ENCODE measurements around the gene SDS.
"Not testable (repeated sequence)": the region's sequence is repeated elsewhere in the genome, so short reads cannot be mapped to it uniquely, and the experiment has no call there.

The SDS gene

DNA sequence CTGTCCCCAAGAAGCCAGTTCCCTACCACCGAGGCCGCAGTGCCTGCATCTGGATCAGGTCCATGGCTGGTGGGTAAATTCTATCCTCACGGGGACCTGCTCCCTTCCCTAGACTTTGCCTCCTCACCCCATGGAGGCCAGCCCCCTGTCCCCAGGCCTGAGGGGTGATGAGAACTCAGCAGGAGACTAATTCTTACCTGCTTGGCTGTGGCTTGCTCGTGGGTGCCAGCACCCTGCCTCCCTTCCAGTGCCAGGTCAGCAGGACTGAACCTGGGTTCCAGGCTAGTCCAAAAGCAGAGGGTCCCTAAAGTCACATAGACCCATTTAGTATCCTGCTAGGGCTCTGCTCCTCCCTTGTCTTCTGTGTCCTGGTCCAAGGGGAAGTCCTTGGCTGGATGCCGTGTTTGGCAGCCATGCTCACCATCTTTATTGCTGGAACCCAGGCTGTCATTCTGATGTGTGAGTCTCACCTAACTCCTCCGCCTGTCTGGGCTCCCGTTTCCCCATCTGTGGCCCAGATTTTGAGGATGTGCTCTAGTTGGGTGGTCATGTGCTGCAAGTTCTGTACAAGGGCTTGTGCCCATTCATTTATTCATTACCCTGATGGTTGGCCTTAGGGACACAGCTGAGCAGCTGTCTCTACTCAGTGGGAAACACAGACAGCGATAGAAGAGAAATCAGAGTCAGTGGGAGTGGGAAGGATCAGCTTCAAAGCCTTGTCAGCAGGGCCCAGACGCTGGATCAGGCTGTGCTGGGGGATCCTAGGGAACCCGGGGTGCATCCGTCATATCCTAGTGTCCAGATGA is 44.4 kb downstream of the SDS start:
- Histone ChIP-seq H3K9me3 (no peaks in the 10 kb centered on the region), H3K36me3 (no peaks in the 10 kb centered on the region), H3K27me3 (peaks cover 15% of the 10 kb centered on the region), H3K27ac (peak overlapping the region; percentile 58), H3K4me1 (ENCODE audit: control insufficient read depth in 1 of 2, insufficient read depth in 1 of 2, low read depth in 1 of 2, low read length in 1 of 2) (peaks cover 10 to 14% of the 10 kb centered on the region in 2 experiments), H3K4me3 (ENCODE audit: low read depth in 1 of 2, low read length in 1 of 2) (peak overlapping the region; percentile 64 to 71)
- TF ChIP-seq, protein P1, sequence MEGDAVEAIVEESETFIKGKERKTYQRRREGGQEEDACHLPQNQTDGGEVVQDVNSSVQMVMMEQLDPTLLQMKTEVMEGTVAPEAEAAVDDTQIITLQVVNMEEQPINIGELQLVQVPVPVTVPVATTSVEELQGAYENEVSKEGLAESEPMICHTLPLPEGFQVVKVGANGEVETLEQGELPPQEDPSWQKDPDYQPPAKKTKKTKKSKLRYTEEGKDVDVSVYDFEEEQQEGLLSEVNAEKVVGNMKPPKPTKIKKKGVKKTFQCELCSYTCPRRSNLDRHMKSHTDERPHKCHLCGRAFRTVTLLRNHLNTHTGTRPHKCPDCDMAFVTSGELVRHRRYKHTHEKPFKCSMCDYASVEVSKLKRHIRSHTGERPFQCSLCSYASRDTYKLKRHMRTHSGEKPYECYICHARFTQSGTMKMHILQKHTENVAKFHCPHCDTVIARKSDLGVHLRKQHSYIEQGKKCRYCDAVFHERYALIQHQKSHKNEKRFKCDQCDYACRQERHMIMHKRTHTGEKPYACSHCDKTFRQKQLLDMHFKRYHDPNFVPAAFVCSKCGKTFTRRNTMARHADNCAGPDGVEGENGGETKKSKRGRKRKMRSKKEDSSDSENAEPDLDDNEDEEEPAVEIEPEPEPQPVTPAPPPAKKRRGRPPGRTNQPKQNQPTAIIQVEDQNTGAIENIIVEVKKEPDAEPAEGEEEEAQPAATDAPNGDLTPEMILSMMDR (IDR thresholded peaks at IDR 0.05), result no peak

DNA sequence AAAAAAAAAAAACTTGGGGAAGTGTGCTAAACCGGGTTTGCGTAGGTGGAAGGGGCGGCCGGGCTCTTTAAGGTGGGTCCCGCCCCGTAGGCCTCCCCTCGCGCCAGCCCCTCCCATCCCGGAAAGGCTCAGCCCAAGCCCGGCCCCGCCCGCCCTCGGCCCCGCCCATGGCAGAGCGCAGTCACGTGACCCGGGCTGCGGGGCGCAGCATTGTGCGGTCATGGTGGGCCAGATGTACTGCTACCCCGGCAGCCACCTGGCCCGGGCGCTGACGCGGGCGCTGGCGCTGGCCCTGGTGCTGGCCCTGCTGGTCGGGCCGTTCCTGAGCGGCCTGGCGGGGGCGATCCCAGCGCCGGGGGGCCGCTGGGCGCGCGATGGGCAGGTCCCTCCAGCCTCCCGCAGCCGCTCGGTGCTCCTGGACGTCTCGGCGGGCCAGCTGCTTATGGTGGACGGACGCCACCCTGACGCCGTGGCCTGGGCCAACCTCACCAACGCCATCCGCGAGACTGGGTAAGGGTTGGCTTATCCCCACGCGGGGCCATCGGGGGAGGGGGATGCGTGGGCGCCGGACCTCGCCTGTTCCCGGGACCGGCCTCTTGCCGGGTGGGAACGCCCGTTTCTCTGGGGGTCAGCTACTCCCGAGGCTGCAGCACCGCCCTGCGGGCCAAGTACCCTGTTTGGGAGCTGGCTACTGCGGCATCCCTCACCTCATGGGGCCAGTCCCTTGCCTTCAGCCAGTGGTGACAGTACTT is 45.1 kb downstream of the SDS start, which contains the start of gene PLBD2:
TSS of gene PLBD2 (plus strand) at position 207 of the 752 bp plus-strand sequence. CDS start at position 221, 14 bp downstream.
- peaks cover 10 to 14% of the 10 kb centered on the region in 2 experiments for H3K4me1 ChIP-seq (ENCODE audit: control insufficient read depth in 1 of 2, insufficient read depth in 1 of 2, low read depth in 1 of 2, low read length in 1 of 2)
- H3K27me3 ChIP-seq, result peaks cover 15% of the 10 kb centered on the region
- peak within 1 kb of the TSS; percentile 58 for H3K27ac ChIP-seq
- peak within 1 kb of the TSS; percentile 64 to 71 for H3K4me3 ChIP-seq (ENCODE audit: low read depth in 1 of 2, low read length in 1 of 2)
- H3K9me3 ChIP-seq, result no peaks in the 10 kb centered on the region
- TF ChIP-seq, protein P1 (IDR thresholded peaks at IDR 0.05), result peak; percentile 11
- H3K36me3 ChIP-seq, result no peaks in the 10 kb centered on the region

DNA sequence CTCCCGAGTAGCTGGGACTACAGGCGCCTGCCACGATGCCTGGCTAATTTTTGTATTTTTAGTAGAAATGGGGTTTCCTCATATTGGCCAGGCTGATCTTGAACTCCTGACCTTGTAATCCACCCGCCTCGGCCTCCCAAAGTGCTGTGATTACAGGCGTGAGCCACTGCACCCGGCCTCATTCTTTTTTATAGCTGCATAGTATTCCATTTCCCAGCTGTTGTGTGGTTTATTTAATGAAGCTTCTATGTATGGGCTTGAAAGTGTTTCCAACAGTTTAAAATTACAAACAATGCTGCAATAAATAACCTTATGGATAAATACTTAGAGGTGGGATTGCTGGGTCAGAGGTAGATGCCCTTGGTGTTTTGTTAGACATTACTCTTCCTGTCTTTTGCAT is 49.5 kb downstream of the SDS start:
- H3K9me3 ChIP-seq; H3K27ac ChIP-seq; H3K36me3 ChIP-seq; H3K4me3 ChIP-seq (ENCODE audit: low read depth in 1 of 2, low read length in 1 of 2); H3K27me3 ChIP-seq: not testable (repeated sequence)
- peaks cover 10 to 14% of the 10 kb centered on the region in 2 experiments for H3K4me1 ChIP-seq (ENCODE audit: control insufficient read depth in 1 of 2, insufficient read depth in 1 of 2, low read depth in 1 of 2, low read length in 1 of 2)

DNA sequence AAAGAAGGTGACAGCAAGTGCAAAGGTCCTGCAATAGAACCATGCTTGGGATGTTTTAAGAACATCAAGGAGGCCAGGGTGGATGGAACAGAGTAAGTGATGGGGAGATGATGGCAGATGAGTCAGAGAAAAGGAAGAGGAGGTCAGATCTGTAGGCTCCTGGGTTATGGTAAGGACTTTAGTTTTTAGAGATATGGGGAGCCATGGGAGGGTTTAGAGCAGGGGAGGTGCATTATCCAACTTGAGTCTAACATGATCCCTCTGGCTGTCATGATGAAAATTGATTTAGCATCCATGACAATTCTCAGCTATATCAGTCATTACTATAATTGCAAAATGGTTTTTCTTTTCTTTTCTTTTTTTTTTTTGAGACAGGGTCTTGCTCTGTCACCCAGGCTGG is 52.6 kb downstream of the SDS start:
- no peak overlapping the region for H3K4me3 ChIP-seq (ENCODE audit: low read depth in 1 of 2, low read length in 1 of 2)
- no peaks in the 10 kb centered on the region for H3K36me3 ChIP-seq
- no peaks in the 10 kb centered on the region for H3K9me3 ChIP-seq

DNA sequence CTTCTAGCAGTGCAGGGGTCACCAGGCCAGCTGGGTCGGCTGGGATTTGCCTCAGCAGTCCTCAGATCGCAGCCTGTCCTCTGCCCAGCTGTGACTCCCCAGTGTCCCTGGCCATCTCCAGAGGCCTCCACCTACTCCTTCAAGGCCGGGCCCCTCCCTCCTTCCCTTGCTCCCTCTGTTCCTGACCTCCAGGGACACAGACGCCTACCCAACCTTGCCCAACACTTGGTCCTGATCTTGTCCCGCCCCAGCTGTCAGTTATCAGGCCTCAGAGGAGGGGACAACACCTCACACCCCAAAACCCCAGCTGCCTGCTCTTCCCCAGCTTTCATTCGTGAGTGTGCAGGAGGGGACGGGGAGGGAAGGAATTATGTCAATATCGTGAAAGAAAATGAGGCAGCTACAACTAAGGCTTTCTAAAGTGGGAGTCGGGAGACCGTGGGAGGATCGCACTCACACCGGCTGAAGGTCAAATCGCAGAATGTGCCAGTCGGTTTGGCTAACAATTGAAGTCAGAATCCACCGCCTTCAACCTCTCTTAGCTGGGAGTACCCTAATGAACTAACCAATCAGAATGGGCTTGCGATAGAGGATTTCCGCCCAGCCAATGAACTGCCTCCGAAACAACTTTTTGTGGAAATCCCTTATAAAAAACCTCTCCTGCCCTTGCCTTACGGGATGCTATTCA is 54.7 kb downstream of the SDS start:
- no peaks in the 10 kb centered on the region for H3K9me3 ChIP-seq
- no peak overlapping the region for H3K27ac ChIP-seq
- H3K4me3 ChIP-seq (ENCODE audit: low read depth in 1 of 2, low read length in 1 of 2), result no peak overlapping the region
- H3K36me3 ChIP-seq, result no peaks in the 10 kb centered on the region
- TF ChIP-seq, protein P1 (IDR thresholded peaks at IDR 0.05), result no peak
- H3K4me1 ChIP-seq (ENCODE audit: control insufficient read depth in 1 of 2, insufficient read depth in 1 of 2, low read depth in 1 of 2, low read length in 1 of 2), result no peaks in the 10 kb centered on the region
- H3K27me3 ChIP-seq, result no peaks in the 10 kb centered on the region

More for the DNA sequence above, 52.6 kb downstream of the SDS start:
- no peaks in the 10 kb centered on the region for H3K27me3 ChIP-seq
- H3K4me1 ChIP-seq (ENCODE audit: control insufficient read depth in 1 of 2, insufficient read depth in 1 of 2, low read depth in 1 of 2, low read length in 1 of 2), result no peaks in the 10 kb centered on the region
- TF ChIP-seq, protein P1 (IDR thresholded peaks at IDR 0.05), result no peak
- H3K27ac ChIP-seq, result no peak overlapping the region
